ENCODE results near the gene NARS2.
"Not testable (repeated sequence)": the region's sequence is repeated elsewhere in the genome, so short reads cannot be mapped to it uniquely, and the experiment has no call there.

Gene NARS2, protein sequence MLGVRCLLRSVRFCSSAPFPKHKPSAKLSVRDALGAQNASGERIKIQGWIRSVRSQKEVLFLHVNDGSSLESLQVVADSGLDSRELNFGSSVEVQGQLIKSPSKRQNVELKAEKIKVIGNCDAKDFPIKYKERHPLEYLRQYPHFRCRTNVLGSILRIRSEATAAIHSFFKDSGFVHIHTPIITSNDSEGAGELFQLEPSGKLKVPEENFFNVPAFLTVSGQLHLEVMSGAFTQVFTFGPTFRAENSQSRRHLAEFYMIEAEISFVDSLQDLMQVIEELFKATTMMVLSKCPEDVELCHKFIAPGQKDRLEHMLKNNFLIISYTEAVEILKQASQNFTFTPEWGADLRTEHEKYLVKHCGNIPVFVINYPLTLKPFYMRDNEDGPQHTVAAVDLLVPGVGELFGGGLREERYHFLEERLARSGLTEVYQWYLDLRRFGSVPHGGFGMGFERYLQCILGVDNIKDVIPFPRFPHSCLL

DNA sequence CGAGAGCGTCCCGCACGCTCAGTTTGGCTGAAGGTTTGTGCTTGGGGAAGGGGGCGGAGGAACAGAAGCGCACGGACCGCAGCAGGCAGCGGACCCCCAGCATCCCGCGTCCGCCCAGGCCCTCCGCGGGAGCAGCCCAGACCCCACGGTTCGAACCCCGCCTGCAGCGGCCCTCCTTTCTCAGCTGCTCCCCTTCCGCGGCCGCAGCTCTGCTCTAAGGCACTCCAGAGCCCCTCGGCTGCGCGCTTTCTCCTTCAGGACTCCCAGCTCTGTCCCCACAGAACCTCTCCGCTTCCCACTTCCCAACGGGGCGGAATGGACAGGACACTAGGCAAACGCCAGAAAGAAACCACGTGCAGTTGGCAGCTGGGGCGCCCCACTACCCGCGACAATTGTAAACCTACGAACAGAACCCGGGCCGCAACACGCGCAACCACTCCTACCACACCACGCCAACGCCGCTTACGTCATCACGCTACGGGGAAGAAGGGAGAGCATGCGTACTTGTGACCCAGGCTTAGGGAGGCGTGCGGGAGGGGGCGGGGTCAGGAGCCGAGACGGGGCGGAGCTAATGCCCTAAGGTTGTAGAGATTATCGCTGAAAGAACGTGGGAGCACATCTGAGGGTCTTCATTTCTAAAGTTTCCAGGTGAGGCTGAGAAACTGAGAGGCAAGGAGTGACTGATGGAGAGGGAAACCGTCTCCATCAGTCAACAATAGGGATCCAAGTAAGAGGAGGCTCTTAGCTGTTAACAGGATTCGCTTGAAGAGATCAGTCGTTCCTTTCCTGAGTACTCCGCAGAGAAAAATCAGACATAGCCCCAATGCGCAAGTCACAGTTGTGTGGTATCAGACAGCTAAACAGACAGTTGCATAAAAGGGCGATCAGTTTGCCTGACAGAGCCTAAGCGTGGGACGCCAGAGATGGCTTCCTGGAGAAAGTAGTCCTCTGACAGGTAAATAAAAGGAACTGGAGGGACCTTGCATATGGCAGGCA is at the start of gene NARS2:
Gene NARS2 (minus strand): TSS at position 479 of the 996 bp plus-strand sequence. CDS start 376 bp downstream, at position 103.
- H3K27ac ChIP-seq, result peak within 1 kb of the TSS in 20 of 21 experiments; percentile 17 to 95 (median 85)

GRCh38 chr11:78622666-78623065 is 48.0 kb upstream of the NARS2 start:
- no peak overlapping the region for H3K4me3 ChIP-seq
- no peak overlapping the region for H3K27ac ChIP-seq

More for the DNA sequence above, at the start of gene NARS2:
- peak within 1 kb of the TSS; percentile 60 to 85 (median 76) for H3K4me3 ChIP-seq

DNA sequence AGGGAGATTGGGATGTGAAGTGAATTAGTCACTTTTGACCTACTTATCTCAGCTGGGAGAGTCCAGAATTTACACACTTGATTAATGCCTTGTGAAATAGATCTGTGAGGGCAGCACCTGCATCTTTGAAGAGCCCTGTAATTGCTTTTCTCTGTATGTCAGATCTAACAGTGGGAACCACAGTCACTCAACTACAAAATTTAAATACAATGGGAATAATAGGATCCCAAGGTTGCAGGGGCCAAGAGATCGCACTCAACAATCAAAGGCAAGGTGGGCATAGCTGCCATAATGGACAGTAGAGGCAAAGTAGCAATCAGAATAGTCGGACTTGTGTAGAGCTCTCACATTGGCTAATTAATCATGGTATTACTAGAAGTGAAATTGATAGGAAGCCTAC is 45.5 kb upstream of the NARS2 start:
- H3K27ac ChIP-seq, result no peak overlapping the region
- no peak overlapping the region for H3K4me3 ChIP-seq

GRCh38 chr11:78615724-78616123 is 41.1 kb upstream of the NARS2 start:
- Histone ChIP-seq H3K4me3 (no peak overlapping the region), H3K27ac (no peak overlapping the region)

DNA sequence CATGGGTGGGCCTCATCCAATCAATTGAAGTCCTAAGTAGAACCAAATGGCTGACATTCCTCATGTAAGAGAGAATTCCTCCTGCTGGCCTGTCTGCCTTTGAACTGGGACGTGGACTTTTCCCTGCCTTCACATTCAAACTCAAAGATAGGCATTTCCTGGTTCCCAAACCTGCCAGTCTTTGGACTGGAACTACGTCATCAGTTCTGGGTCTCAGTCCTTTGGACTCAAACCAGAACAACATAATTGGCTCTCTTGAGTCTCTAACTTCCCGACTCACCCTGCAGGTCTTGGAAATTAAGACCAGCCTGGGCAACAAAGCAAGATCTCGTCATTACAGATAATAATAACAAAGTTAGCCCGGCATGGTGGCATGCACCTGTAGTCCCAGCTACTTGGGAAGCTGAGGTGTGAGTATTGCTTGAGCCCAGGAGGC is 38.7 kb upstream of the NARS2 start:
- Histone ChIP-seq H3K27ac (no peak overlapping the region), H3K4me3 (no peak overlapping the region)

GRCh38 chr11:78612721-78613377 is 38.2 kb upstream of the NARS2 start:
- Histone ChIP-seq H3K4me3 (no peak overlapping the region), H3K27ac (no peak overlapping the region)

- not testable (repeated sequence) for H3K4me3 ChIP-seq, H3K27ac ChIP-seq
These were observed 34.7 kb upstream of the NARS2 start for GRCh38 chr11:78609321-78609720.

GRCh38 chr11:78607696-78608095 is 33.0 kb upstream of the NARS2 start:
- no peak overlapping the region for H3K27ac ChIP-seq
- H3K4me3 ChIP-seq, result no peak overlapping the region

DNA sequence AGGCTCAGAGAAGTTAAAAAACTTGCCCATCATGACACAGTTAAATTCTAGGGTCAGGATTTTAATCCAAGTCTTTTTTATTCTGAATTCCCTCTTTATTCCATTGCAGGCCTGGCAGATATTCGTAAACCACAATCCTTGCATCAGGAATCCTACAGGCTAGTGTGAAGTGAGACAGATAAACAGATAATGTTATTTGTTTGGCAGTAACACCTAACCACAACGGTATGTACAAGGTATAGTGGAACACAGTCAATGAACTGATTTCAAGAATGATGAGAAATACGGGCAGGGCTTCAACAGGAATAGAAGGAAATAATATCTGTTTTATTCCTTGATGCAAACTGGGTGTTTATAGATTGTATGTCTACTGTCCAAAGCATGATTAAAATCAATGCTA is 32.0 kb upstream of the NARS2 start:
- Histone ChIP-seq H3K27ac (no peak overlapping the region), H3K4me3 (no peak overlapping the region)

DNA sequence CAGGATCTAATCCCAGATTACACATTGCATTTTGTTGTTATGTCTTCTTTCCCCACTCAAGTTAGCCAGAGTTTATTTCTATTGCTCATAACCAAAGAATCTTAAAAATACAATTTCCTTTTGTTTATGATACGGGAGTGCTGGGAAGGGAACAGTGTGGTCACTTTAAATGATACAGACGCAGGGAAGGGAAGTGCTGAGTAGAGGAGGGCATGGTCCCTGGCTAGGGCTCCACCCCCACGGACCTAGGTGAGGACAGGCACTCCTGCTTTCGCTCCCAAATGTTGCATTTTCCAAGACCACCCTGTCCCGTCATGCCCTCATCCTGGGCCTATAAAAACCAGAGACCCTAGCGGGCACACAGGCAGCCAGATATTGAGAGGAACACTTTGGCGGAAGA is 30.6 kb upstream of the NARS2 start:
- Histone ChIP-seq H3K27ac (no peak overlapping the region), H3K4me3 (no peak overlapping the region)

GRCh38 chr11:78603792-78604191 is 29.1 kb upstream of the NARS2 start:
- Histone ChIP-seq H3K27ac (no peak overlapping the region), H3K4me3 (no peak overlapping the region)

- H3K4me3 ChIP-seq, H3K27ac ChIP-seq: not testable (repeated sequence)
These were observed 28.1 kb upstream of the NARS2 start for GRCh38 chr11:78602771-78603170.

DNA sequence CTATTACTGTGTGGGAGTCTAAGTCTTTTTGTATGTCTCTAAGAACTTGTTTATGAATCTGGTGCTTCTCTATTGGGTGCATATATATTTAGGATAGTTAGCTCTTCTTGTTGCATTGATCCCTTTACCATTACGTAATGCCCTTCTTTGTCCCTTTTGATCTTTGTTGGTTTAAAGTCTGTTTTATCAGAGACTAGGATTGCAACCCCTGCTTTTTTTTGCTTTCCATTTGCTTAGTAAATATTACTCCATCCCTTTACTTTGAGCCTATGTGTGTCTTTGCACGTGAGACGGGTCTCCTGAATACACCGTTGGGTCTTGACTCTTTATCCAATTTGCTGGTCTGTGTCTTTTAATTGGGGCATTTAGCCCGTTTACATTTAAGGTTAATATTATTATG is 26.4 kb upstream of the NARS2 start:
- not testable (repeated sequence) for H3K27ac ChIP-seq, H3K4me3 ChIP-seq

GRCh38 chr11:78597579-78597978 is 22.9 kb upstream of the NARS2 start:
- not testable (repeated sequence) for H3K27ac ChIP-seq, H3K4me3 ChIP-seq

DNA sequence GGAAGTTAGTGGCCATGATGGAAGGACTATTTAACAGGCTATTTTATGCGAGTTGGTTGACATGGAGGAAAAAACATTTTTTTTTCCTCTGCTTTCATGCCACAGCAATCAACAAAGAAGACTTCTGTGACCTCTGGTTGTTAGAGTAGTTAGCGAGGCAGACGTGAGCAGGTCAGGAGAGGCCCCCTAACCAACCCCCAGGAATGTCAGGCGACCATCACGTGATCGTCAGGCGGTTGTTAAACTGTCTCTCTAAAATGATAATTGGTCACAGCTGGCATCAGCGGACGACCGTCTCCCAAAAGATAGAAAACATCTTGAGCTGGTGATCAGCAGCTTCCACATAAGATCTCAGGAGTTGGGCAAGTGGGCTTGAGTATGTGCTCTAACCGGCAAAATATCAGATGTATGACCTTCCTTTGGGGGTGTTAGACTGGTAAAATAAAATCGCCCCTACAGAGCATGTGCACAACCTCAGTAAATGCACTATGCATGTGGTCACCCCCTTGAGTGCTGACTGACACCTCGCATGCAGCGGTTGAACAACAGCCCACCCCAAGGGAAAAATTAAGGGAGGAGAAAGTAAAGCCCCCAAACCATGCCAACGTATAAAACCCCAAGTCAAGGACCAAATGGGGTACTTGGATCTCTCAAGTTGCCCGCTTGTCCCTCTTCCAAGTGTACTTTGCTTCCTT is 20.9 kb upstream of the NARS2 start:
- peak overlapping the region in 1 of 21 experiments; percentile 41 for H3K27ac ChIP-seq
- no peak overlapping the region for H3K4me3 ChIP-seq

DNA sequence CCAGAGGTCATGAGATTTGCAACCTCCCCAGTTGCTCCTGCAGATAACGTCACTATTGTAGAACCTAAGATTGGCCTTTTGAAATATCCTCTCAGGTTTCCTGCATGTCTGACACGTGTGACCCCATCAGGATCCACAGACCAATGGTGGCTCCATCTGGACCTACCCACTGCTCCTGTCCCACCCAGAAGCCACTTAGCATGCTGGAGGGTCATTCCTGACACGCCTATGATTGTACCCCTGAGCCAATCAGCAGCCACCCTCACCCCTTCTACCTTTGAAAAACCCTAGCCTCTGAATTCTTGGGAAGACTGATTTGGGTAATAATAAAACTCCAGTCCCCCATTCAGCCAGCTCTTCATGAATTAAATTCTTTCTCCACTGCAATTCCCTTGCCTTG is 20.1 kb upstream of the NARS2 start:
- H3K27ac ChIP-seq, result peak overlapping the region in 1 of 21 experiments; percentile 41

GRCh38 chr11:78588517-78588916 is 13.9 kb upstream of the NARS2 start:
- no peak overlapping the region for H3K27ac ChIP-seq
- no peak overlapping the region for H3K4me3 ChIP-seq

More for the DNA sequence above, 20.1 kb upstream of the NARS2 start:
- no peak overlapping the region for H3K4me3 ChIP-seq

DNA sequence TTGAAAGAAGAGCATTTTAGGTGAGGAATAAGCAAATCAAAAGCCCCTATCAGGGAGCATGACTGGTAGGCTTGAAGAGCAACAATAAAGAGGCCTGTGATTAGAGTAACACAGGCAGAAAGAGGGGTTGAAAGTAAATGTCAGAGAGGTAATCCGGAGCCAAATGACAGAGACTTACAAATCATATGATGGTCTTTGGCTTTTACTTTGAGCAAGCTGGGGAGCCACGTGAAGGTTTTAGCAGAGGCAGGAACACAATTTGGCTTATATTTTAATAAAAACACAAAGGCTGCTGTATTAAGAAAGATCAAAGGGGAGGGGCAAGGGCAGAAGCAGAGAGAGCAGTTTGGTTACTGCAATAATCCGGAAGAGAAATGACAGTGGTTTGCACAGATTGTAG is 12.8 kb upstream of the NARS2 start:
- Histone ChIP-seq H3K4me3 (no peak overlapping the region), H3K27ac (no peak overlapping the region)

GRCh38 chr11:78586452-78587046 is 11.9 kb upstream of the NARS2 start:
- H3K27ac ChIP-seq, result no peak overlapping the region

More at GRCh38 chr11:78586452-78587046, 11.9 kb upstream of the NARS2 start:
- H3K4me3 ChIP-seq, result no peak overlapping the region
